GM18517 (cell line): Measurements from ENCODE around the gene TESK2.
"Not testable (repeated sequence)": the region's sequence is repeated elsewhere in the genome, so short reads cannot be mapped to it uniquely, and the experiment has no call there.

Source experiments
- ATAC-seq: cut with Tn5 transposase; IDR thresholded peaks from one replicate; pipeline ENCODE4 v1.9.1; 2021; ENCODE audit warnings: mild to moderate bottlenecking, moderate library complexity; ENCODE audit not compliant: unreplicated experiment

Gene TESK2

GRCh38 chr1:45423906-45424678, 66.9 kb downstream of the TESK2 start:
- ATAC-seq = no peak

- ATAC-seq = no peak
These were observed 69.0 kb downstream of the TESK2 start for GRCh38 chr1:45421935-45422334.

- ATAC-seq = no peak
These were observed 76.2 kb downstream of the TESK2 start for GRCh38 chr1:45414746-45415145.

- ATAC-seq = no peak
These were observed 78.1 kb downstream of the TESK2 start for GRCh38 chr1:45412899-45413298.

- ATAC-seq = no peak
These were observed 79.5 kb downstream of the TESK2 start for GRCh38 chr1:45411510-45411899.

- no peak for ATAC-seq
These were observed 80.0 kb downstream of the TESK2 start for GRCh38 chr1:45410850-45411509.

- ATAC-seq = no peak
These were observed 81.7 kb downstream of the TESK2 start for GRCh38 chr1:45409276-45409675.

- ATAC-seq = no peak
These were observed 83.2 kb downstream of the TESK2 start for GRCh38 chr1:45407629-45408287.

GRCh38 chr1:45405636-45406035, 85.3 kb downstream of the TESK2 start:
- no peak for ATAC-seq

GRCh38 chr1:45403718-45404117, 87.2 kb downstream of the TESK2 start:
- no peak for ATAC-seq

GRCh38 chr1:45403298-45403697, 87.7 kb downstream of the TESK2 start:
- ATAC-seq = no peak

- no peak for ATAC-seq
These were observed 89.4 kb downstream of the TESK2 start for GRCh38 chr1:45401524-45401923.

- no peak for ATAC-seq
These were observed 90.9 kb downstream of the TESK2 start for GRCh38 chr1:45400049-45400448.

- no peak for ATAC-seq
These were observed 93.7 kb downstream of the TESK2 start for GRCh38 chr1:45397285-45397684.

GRCh38 chr1:45395582-45395981, 95.4 kb downstream of the TESK2 start:
- ATAC-seq = no peak

GRCh38 chr1:45395051-45395450, 95.9 kb downstream of the TESK2 start:
- ATAC-seq = no peak

- ATAC-seq = peak; percentile 66
These were observed 96.6 kb downstream of the TESK2 start for GRCh38 chr1:45394342-45394741.

GRCh38 chr1:45393718-45394302, 97.2 kb downstream of the TESK2 start:
- peak; percentile 67 for ATAC-seq

GRCh38 chr1:45386219-45386618, 104.7 kb downstream of the TESK2 start:
- ATAC-seq = no peak

- ATAC-seq = no peak
These were observed 105.7 kb downstream of the TESK2 start for GRCh38 chr1:45385302-45385701.

GRCh38 chr1:45384213-45384612, 106.8 kb downstream of the TESK2 start:
- not testable (repeated sequence) for ATAC-seq

GRCh38 chr1:45383191-45383590, 107.8 kb downstream of the TESK2 start:
- no peak for ATAC-seq
